HG03064 (cell line): ENCODE measurements around the gene PRKAR2A.

Source experiments
- ATAC-seq: cut with Tn5 transposase; IDR thresholded peaks from one replicate; pipeline ENCODE4 v1.9.1; 2021; ENCODE audit warnings: low read depth; ENCODE audit not compliant: unreplicated experiment

The PRKAR2A gene

GRCh38 chr3:48847504-48848423, at the start of gene PRKAR2A:
TSS of gene PRKAR2A (minus strand) at chr3:48847874. CDS start at chr3:48847596, 278 bp downstream.
- peak; percentile 84 for ATAC-seq

GRCh38 chr3:48896936-48897335, 49.3 kb upstream of the PRKAR2A start:
- ATAC-seq, result no peak

- no peak for ATAC-seq
Observed at GRCh38 chr3:48894516-48894915, 46.8 kb upstream of the PRKAR2A start.

GRCh38 chr3:48891606-48892005, 43.9 kb upstream of the PRKAR2A start:
- no peak for ATAC-seq

GRCh38 chr3:48885753-48886152, 38.1 kb upstream of the PRKAR2A start:
- no peak for ATAC-seq

- ATAC-seq, result no peak
Observed at GRCh38 chr3:48881652-48882114, 34.0 kb upstream of the PRKAR2A start.

- ATAC-seq, result no peak
Observed at GRCh38 chr3:48881006-48881405, 33.3 kb upstream of the PRKAR2A start.

- ATAC-seq, result no peak
Observed at GRCh38 chr3:48879994-48880377, 32.3 kb upstream of the PRKAR2A start.

GRCh38 chr3:48879307-48879993, 31.8 kb upstream of the PRKAR2A start:
- ATAC-seq, result no peak

GRCh38 chr3:48877671-48878070, 30.0 kb upstream of the PRKAR2A start:
- no peak for ATAC-seq

GRCh38 chr3:48863122-48863521, 15.4 kb upstream of the PRKAR2A start:
- ATAC-seq, result no peak

- ATAC-seq, result no peak
Observed at GRCh38 chr3:48859206-48859605, 11.5 kb upstream of the PRKAR2A start.

- ATAC-seq, result no peak
Observed at GRCh38 chr3:48858709-48859108, 11.0 kb upstream of the PRKAR2A start.

- no peak for ATAC-seq
Observed at GRCh38 chr3:48857641-48858040, 10.0 kb upstream of the PRKAR2A start.

GRCh38 chr3:48856469-48856868, 8.8 kb upstream of the PRKAR2A start:
- no peak for ATAC-seq

- no peak for ATAC-seq
Observed at GRCh38 chr3:48855681-48856447, 8.2 kb upstream of the PRKAR2A start.

GRCh38 chr3:48852151-48852550, 4.5 kb upstream of the PRKAR2A start:
- ATAC-seq, result no peak

- no peak for ATAC-seq
Observed at GRCh38 chr3:48851407-48851806, 3.7 kb upstream of the PRKAR2A start.

GRCh38 chr3:48848816-48849515, 1.3 kb upstream of the PRKAR2A start:
- ATAC-seq, result no peak

- ATAC-seq, result peak; percentile 31
Observed at GRCh38 chr3:48847053-48847503, 596 bp downstream of the PRKAR2A start.
